HepG2 (cell line): Measurements from ENCODE around the gene TRIM2. TPM values are rescaled to one million over a fixed set of nuclear protein-coding genes. Genes with fewer than 3 reads are reported as not detected.

Experiments used
- ATAC-seq: fragments of 200-7000 bp; cut with Tn5 transposase; 3 replicates; pipeline ENCODE4 v1.9.1; 2020; ENCODE audit warnings: mild to moderate bottlenecking, moderate library complexity
- BruUV-seq: library from RNA; stranded (reverse); fragments of 400-500 nt; replicated peaks from 2 replicates; lab custom pipeline; 2021; lab: Mats Ljungman, UMichigan
- CTCF ChIA-PET: fragments of 300-600 bp; formaldehyde crosslinking; extraction: SDS; loops from one replicate; lab custom pipeline; 2021; ENCODE audit warnings: low total read pairs, inconsistent platforms, low intra/inter-chr PET ratio; lab: Yijun Ruan, JAX
- POLR2A ChIA-PET: fragments of 350-600 bp; sonication (Branson Sonifier 250); formaldehyde crosslinking; loops from one replicate; lab custom pipeline; 2020; ENCODE audit warnings: antibody characterized with exemption, inconsistent platforms; lab: Yijun Ruan, JAX
- DNase-seq: peaks from one replicate; pipeline ENCODE4 v3.0.0-alpha.2; 2015; ENCODE audit warnings: low spot score
- FAIRE-seq: peaks from 3 replicates; lab custom pipeline; 2011; peaks lifted over from hg19 to GRCh38; lab: Jason Lieb, UNC
- H2AFZ ChIP-seq: one replicate; pipeline ENCODE4 v1.6.1; 2011; ENCODE audit warnings: low read length, inconsistent platforms
- H3K27ac ChIP-seq: fragments of 300-600 bp; 3 replicates; pipeline ENCODE4 v1.8.0; 2011; ENCODE audit warnings: mixed run types, mild to moderate bottlenecking, mixed read lengths, low read length, inconsistent platforms; ENCODE audit not compliant: insufficient read depth; ENCODE audit errors: extremely low read length
- H3K27me3 ChIP-seq, 2 experiments: fragments of 200-600 bp in 1 of 2; 2 replicates in 1 of 2; 3 replicates in 1 of 2; pipeline versions ENCODE4 v1.6.0 to v1.8.0; 2011; ENCODE audit warnings: low read length in 2 of 2, mild to moderate bottlenecking in 2 of 2, moderate library complexity in 2 of 2, inconsistent platforms in 1 of 2; ENCODE audit not compliant: insufficient read depth in 2 of 2, control insufficient read depth in 1 of 2
- H3K36me3 ChIP-seq, 2 experiments: fragments of 200-600 bp in 1 of 2; replicated peaks in 1 of 2; 2 replicates in 1 of 2; 3 replicates in 1 of 2; pipeline versions ENCODE4 v1.5.1 to v1.8.0; 2011; ENCODE audit warnings: low read length in 2 of 2, inconsistent platforms in 1 of 2; ENCODE audit not compliant: insufficient read depth in 2 of 2, control insufficient read depth in 1 of 2
- H3K4me1 ChIP-seq: 2 replicates; pipeline ENCODE4 v1.5.1; 2012; ENCODE audit warnings: low read length, inconsistent platforms; ENCODE audit not compliant: insufficient read depth
- H3K4me2 ChIP-seq: 2 replicates; pipeline ENCODE4 v1.6.0; 2011; ENCODE audit warnings: low read depth, low read length, inconsistent platforms
- H3K4me3 ChIP-seq, 3 experiments: fragments of 200-600 bp in 1 of 3; sonication (generic), shearing (Covaris generic) in 1 of 3; replicated peaks in 1 of 3; 2 replicates each; pipeline ENCODE4 v1.5.1; 2011 to 2016; ENCODE audit warnings: low read length in 3 of 3, inconsistent platforms in 2 of 3, low read depth in 2 of 3, mild to moderate bottlenecking in 2 of 3, control low read depth in 1 of 3, mixed read lengths in 1 of 3; ENCODE audit not compliant: insufficient read depth in 1 of 3
- H3K79me2 ChIP-seq: one replicate; pipeline ENCODE4 v1.6.1; 2011; ENCODE audit warnings: low read length, inconsistent platforms; ENCODE audit not compliant: insufficient read depth
- H3K9ac ChIP-seq: 2 replicates; pipeline ENCODE4 v1.6.0; 2011; ENCODE audit warnings: mild to moderate bottlenecking, low read depth, low read length, inconsistent platforms; ENCODE audit not compliant: insufficient read depth
- H3K9me3 ChIP-seq: 2 replicates; pipeline ENCODE4 v1.5.1; 2012; ENCODE audit warnings: mild to moderate bottlenecking, low read length
- H4K20me1 ChIP-seq: 2 replicates; pipeline ENCODE4 v1.6.0; 2011; ENCODE audit warnings: inconsistent platforms, mild to moderate bottlenecking, low read length, moderate library complexity; ENCODE audit not compliant: insufficient read depth
- CREM ChIP-seq, 2 experiments: sonication (generic) in 1 of 2; formaldehyde crosslinking in 1 of 2; IDR thresholded peaks; 2 replicates each; pipeline versions ENCODE4 v1.4.0 to v1.6.1; 2016 to 2020; ENCODE audit warnings: antibody characterized with exemption in 1 of 2, mild to moderate bottlenecking in 1 of 2, missing genetic modification reagents in 1 of 2
- HNF1B ChIP-seq: sonication (generic); formaldehyde crosslinking; IDR thresholded peaks from 2 replicates; pipeline ENCODE4 v1.5.1; 2020; ENCODE audit warnings: mild to moderate bottlenecking, moderate library complexity, missing genetic modification reagents
- KDM5A ChIP-seq: fragments of 200-600 bp; sonication (generic); IDR thresholded peaks from 2 replicates; pipeline ENCODE4 v1.7.0; 2018; ENCODE audit warnings: antibody characterized with exemption, mild to moderate bottlenecking, low read length, borderline replicate concordance
- NFRKB ChIP-seq: fragments of 450-650 bp; IDR thresholded peaks from 2 replicates; pipeline ENCODE4 v1.6.1; 2017
- RBM22 ChIP-seq: fragments of 200-400 bp; formaldehyde crosslinking; optimal IDR thresholded peaks from 2 replicates; pipeline ENCODE3; 2017; ENCODE audit warnings: mild to moderate bottlenecking, low read length, moderate library complexity
- REXO4 ChIP-seq: sonication (generic); formaldehyde crosslinking; IDR thresholded peaks from 2 replicates; pipeline ENCODE4 v1.8.0; 2022; ENCODE audit warnings: missing genetic modification reagents, mild to moderate bottlenecking, borderline replicate concordance
- SMC3 ChIP-seq: IDR thresholded peaks from 2 replicates; pipeline ENCODE4 v1.6.1; 2011; ENCODE audit warnings: low read length, improper control_type of control experiment
- ZBTB3 ChIP-seq: sonication (generic); formaldehyde crosslinking; IDR thresholded peaks from 2 replicates; pipeline ENCODE4 v1.4.0; 2020; ENCODE audit warnings: low read depth, mild to moderate bottlenecking, moderate library complexity, missing genetic modification reagents, borderline replicate concordance
- ZFP37 ChIP-seq: sonication (generic); formaldehyde crosslinking; IDR thresholded peaks from 2 replicates; pipeline ENCODE4 v1.4.0; 2020; ENCODE audit warnings: missing genetic modification reagents, borderline replicate concordance
- ZNF44 ChIP-seq: sonication (generic); formaldehyde crosslinking; IDR thresholded peaks from 2 replicates; pipeline ENCODE4 v1.5.1; 2020; ENCODE audit warnings: mild to moderate bottlenecking, missing genetic modification reagents
- ZNF484 ChIP-seq: sonication (generic); formaldehyde crosslinking; IDR thresholded peaks from 2 replicates; pipeline ENCODE4 v1.5.1; 2020; ENCODE audit warnings: mild to moderate bottlenecking, low read depth, missing genetic modification reagents, borderline replicate concordance
- ZNF670 ChIP-seq: sonication (generic); formaldehyde crosslinking; IDR thresholded peaks from 2 replicates; pipeline ENCODE4 v1.8.0; 2022; ENCODE audit warnings: mild to moderate bottlenecking, missing genetic modification reagents, borderline replicate concordance
- ZNF839 ChIP-seq: sonication (generic); formaldehyde crosslinking; IDR thresholded peaks from 2 replicates; pipeline ENCODE4 v1.4.0; 2020; ENCODE audit warnings: missing genetic modification reagents, mild to moderate bottlenecking, borderline replicate concordance
- ZNF850 ChIP-seq: sonication (generic); formaldehyde crosslinking; conservative IDR thresholded peaks from 2 replicates; pipeline ENCODE4 v1.9.0; 2021; ENCODE audit warnings: mild to moderate bottlenecking, missing genetic modification reagents
- ZSCAN22 ChIP-seq: sonication (generic); formaldehyde crosslinking; IDR thresholded peaks from 2 replicates; pipeline ENCODE4 v1.4.0; 2020; ENCODE audit warnings: mild to moderate bottlenecking, missing genetic modification reagents
- WGBS: methylation state at CpG from one replicate; pipeline ENCODE4 v1.1.6; 2017; ENCODE audit warnings: low lambda C conversion rate; 5-methylcytosine and 5-hydroxymethylcytosine counted together
- in situ Hi-C: cut with HindIII; loops from 2 replicates; pipeline ENCODE4 v1.10.0; 2017; ENCODE audit warnings: low pct_unique_long_range_greater_than_20kb; ENCODE audit not compliant: extremely low pct_ligation_motif_present
- intact Hi-C: fragments of 100-400 bp; cut with micrococcal nuclease; formaldehyde crosslinking; loops from one replicate; pipeline ENCODE4 v1.10.0; 2022; ENCODE audit not compliant: unreplicated experiment
- polyA plus RNA-seq, 8 experiments: library from polyadenylated mRNA; depleted of rRNA in 3 of 8; stranded (reverse) in 7 of 8; unstranded in 1 of 8; fragments of >200 nt; fragmentation: Illumina TruSeq in 4 of 8; extraction: Trizol in 4 of 8; gene quantifications; 2 replicates each; pipeline versions ENCODE4 v1.2.1 to v1.2.3, GENCODE V29; 2011 to 2016; ENCODE audit warnings: low read depth in 4 of 8, missing spikeins in 1 of 8, mixed read lengths in 1 of 8; ENCODE audit not compliant: insufficient read depth in 1 of 8
- total RNA-seq, 5 experiments: library from RNA; depleted of rRNA; stranded (reverse); fragments of >200 nt; fragmentation: Illumina TruSeq; extraction: Trizol; gene quantifications; 2 replicates each; pipeline ENCODE4 v1.2.3, GENCODE V29; 2016; ENCODE audit warnings: low read depth in 1 of 5
- TF ChIP-seq, protein P1 (sequence below): sonication (generic); formaldehyde crosslinking; IDR thresholded peaks from 2 replicates; pipeline ENCODE4 v1.9.0; 2022; ENCODE audit warnings: low read depth, missing genetic modification reagents
- TF ChIP-seq, protein P2 (sequence below): sonication (generic); formaldehyde crosslinking; IDR thresholded peaks from 2 replicates; pipeline ENCODE4 v1.5.0; 2020; ENCODE audit warnings: mild to moderate bottlenecking, missing genetic modification reagents, borderline replicate concordance
- TF ChIP-seq, protein P3 (sequence below): IDR thresholded peaks from 2 replicates; pipeline ENCODE4 v1.6.1; 2016; ENCODE audit warnings: missing genetic modification reagents, missing compliant biosample characterization

The TRIM2 gene
- total and polyA plus RNA-seq, 2 of the 13 experiments (the other 11 are each of a cell fraction or from before 2014, with no cell fraction given) = 2.1 to 4.2 TPM

DNA sequence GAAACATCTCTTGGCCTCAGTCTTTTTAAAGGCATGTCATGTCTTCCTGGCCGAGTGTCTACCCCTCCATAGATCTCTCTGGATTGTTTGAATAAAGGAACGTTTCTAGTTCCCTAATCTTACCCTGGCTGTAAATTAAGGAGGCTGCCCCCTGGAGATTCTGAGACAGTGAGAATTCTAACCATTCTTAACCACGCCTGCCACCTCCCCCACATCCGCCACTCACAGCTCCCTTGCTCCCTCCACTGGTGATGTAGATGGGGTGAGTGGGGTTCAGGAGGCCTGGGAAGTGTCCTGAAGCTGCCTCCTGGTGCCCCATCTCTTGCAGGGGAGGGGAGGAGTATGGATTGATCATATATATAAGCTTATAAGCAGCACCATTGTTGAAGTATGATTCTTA, 48.0 kb upstream of the TRIM2 start:
- DNase-seq = no peak
- no peak for FAIRE-seq
- Histone ChIP-seq H3K4me3 (no peak overlapping the region), H3K27ac (no peak overlapping the region), H3K9ac (no peak overlapping the region), H3K4me2 (no peak overlapping the region), H3K79me2 (no peaks in the 10 kb centered on the region), H3K27me3 (peaks cover 6 to 49% of the 10 kb centered on the region in 2 experiments), H4K20me1 (no peaks in the 10 kb centered on the region), H3K36me3 (no peaks in the 10 kb centered on the region), H3K9me3 (no peaks in the 10 kb centered on the region), H3K4me1 (peaks cover 18% of the 10 kb centered on the region), H2AFZ (no peak overlapping the region)
- BruUV-seq = no TSS peak
- ATAC-seq = no peak
- 26% methylated on average over 4 of the region's 4 CpGs for WGBS
- ChIA-PET CTCF (no interaction called here), POLR2A (no interaction called here)
- intact Hi-C loops = no loop called here
- in situ Hi-C loops = loop anchor here (10.0 kb wide), 1 partner anchor 419 kb away; no protein-coding TSS in a partner anchor
- no peak for TF ChIP-seq SMC3
- no peak for TF ChIP-seq ZNF850
- TF ChIP-seq ZNF839 (CRISPR knock-in tag) = no peak
- TF ChIP-seq ZBTB3 (CRISPR knock-in tag) = no peak
- no peak for TF ChIP-seq NFRKB
- TF ChIP-seq RBM22 = no peak
- no peak for TF ChIP-seq ZNF484 (CRISPR knock-in tag)
- TF ChIP-seq ZFP37 (CRISPR knock-in tag) = no peak
- no peak for TF ChIP-seq CREM (IDR thresholded peaks at IDR 0.05)
- no peak for TF ChIP-seq CREM (CRISPR knock-in tag; IDR thresholded peaks at IDR 0.05)
- no peak for TF ChIP-seq ZNF670 (CRISPR knock-in tag)
- no peak for TF ChIP-seq ZSCAN22 (CRISPR knock-in tag)
- TF ChIP-seq, protein P1, sequence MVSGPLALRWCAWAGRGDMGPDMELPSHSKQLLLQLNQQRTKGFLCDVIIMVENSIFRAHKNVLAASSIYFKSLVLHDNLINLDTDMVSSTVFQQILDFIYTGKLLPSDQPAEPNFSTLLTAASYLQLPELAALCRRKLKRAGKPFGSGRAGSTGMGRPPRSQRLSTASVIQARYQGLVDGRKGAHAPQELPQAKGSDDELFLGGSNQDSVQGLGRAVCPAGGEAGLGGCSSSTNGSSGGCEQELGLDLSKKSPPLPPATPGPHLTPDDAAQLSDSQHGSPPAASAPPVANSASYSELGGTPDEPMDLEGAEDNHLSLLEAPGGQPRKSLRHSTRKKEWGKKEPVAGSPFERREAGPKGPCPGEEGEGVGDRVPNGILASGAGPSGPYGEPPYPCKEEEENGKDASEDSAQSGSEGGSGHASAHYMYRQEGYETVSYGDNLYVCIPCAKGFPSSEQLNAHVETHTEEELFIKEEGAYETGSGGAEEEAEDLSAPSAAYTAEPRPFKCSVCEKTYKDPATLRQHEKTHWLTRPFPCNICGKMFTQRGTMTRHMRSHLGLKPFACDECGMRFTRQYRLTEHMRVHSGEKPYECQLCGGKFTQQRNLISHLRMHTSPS (CRISPR knock-in tag) = no peak
- TF ChIP-seq, protein P2, sequence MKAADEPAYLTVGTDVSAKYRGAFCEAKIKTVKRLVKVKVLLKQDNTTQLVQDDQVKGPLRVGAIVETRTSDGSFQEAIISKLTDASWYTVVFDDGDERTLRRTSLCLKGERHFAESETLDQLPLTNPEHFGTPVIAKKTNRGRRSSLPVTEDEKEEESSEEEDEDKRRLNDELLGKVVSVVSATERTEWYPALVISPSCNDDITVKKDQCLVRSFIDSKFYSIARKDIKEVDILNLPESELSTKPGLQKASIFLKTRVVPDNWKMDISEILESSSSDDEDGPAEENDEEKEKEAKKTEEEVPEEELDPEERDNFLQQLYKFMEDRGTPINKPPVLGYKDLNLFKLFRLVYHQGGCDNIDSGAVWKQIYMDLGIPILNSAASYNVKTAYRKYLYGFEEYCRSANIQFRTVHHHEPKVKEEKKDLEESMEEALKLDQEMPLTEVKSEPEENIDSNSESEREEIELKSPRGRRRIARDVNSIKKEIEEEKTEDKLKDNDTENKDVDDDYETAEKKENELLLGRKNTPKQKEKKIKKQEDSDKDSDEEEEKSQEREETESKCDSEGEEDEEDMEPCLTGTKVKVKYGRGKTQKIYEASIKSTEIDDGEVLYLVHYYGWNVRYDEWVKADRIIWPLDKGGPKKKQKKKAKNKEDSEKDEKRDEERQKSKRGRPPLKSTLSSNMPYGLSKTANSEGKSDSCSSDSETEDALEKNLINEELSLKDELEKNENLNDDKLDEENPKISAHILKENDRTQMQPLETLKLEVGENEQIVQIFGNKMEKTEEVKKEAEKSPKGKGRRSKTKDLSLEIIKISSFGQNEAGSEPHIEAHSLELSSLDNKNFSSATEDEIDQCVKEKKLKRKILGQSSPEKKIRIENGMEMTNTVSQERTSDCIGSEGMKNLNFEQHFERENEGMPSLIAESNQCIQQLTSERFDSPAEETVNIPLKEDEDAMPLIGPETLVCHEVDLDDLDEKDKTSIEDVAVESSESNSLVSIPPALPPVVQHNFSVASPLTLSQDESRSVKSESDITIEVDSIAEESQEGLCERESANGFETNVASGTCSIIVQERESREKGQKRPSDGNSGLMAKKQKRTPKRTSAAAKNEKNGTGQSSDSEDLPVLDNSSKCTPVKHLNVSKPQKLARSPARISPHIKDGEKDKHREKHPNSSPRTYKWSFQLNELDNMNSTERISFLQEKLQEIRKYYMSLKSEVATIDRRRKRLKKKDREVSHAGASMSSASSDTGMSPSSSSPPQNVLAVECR (CRISPR knock-in tag) = no peak
- no peak for TF ChIP-seq ZNF44
- TF ChIP-seq REXO4 (CRISPR knock-in tag) = no peak
- TF ChIP-seq KDM5A = no peak
- TF ChIP-seq, protein P3, sequence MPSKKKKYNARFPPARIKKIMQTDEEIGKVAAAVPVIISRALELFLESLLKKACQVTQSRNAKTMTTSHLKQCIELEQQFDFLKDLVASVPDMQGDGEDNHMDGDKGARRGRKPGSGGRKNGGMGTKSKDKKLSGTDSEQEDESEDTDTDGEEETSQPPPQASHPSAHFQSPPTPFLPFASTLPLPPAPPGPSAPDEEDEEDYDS (CRISPR knock-in tag) = no peak
- TF ChIP-seq HNF1B (CRISPR knock-in tag) = no peak
